K562 treated with DMSO at 1 percent for 48 hours (cell line): ENCODE measurements around the gene OSBPL1A. TPM values are rescaled to one million over a fixed set of nuclear protein-coding genes. Genes with fewer than 3 reads are reported as not detected.

Source experiments
- total RNA-seq: library from RNA; unstranded; fragments of 300-600 nt; gene quantifications from 2 replicates; pipeline ENCODE4 v1.2.3, GENCODE V29; 2022; ENCODE audit warnings: low replicate concordance; ENCODE audit errors: extremely low read depth

The OSBPL1A gene
- not detected in 2 replicates for total RNA-seq

GRCh38 chr18:24397694-24398368, at the start of gene OSBPL1A:
OSBPL1A (minus strand) TSS chr18:24397824; CDS start chr18:24377533, 20,291 bp downstream.

DNA sequence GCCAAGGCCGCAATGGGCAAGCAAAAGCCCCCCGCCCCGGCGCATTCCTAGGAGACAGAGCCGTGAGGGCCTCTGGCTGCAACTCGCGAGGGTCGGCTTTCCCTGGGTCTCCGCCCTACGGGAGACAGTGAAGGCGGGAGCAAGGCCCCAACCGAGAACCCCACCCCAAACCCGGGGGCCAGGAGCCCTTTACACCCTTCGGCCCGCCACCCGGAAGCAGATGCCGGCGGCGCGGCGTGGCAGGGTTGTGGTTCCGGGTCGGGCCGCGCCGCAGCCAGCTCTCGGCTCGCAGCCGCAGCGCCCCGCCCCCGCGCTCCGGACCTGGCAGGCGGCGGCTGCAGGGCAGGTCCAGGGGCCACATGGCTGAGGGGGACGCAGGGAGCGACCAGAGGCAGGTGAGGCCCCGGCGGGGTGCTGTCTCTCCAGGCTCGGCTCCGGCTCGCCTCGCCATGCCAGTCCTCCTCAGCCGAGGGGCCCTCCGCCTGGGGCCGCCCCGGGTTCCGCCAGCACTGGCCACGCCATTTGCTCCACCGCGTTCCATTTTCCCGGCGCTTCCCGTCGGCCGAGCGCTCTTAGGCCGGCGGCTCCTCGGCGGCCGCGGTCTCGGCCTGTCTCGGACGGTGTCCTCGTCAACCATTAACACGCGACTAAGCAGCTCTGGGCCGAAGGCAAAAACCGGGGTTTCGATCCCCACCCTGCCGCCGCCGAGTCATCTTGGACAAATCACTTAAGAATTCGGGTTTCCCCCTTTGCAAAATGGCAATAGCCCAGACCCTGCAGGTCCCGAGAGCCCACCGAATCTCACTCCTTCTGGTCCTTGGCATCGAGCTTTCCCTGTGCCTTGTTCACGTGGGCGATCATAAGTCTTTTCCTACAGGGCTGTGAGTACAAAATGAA, 29.0 kb upstream of the OSBPL1A start, which contains the start of gene IMPACT:
Gene IMPACT (plus strand): TSS at position 273 of the 897 bp plus-strand sequence. CDS start 87 bp downstream, at position 360.

DNA sequence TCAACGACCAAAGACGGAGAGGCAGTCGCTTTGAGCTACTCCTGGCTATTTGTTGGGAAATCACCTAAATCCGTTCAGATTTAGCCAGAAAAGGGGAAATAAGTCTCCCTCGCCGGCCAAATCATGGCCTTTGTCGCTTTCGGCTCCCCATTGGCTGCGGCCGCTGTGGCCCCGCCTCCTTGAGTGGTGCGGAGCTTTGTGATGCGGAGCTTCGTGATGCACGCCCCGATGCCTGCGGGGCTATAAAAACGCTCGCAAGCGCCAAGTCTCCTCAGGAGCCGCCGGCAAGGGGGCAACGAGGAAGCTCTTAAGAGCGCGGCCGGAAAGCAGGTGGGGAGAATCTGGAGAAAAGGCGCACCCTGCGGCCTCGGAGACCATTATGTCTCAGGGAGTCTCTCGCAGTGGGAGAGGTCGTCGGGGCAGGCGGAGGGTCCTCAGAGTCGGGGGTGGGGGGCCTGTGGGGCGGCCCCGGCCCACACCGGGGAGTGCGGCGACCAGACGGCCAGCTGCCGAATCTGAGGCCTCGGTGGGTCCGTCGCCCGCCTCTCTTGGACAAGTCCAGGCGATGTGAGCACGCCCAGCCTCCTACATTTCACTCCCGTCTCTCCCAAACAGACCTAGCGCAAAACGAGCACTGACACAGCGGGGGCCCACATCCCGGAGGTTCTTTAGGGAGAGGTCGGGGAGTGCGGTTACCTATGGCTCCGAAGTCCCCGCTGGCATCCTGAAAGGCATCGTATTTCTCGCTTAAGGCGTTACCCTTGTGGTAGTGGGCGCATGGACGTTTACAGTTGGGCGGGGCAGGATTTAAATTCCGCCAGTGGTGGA, 258.6 kb downstream of the OSBPL1A start, which contains the start of gene CABYR:
Gene CABYR (plus strand): TSS at position 274 of the 828 bp plus-strand sequence. CDS start 4,053 bp downstream, outside the sequence.

Other genes starting within 250 kb of the OSBPL1A start
- not detected in 2 replicates for gene IMPACT, start 28.8 kb upstream of the OSBPL1A start, total RNA-seq
- not detected in 2 replicates for gene HRH4, start 62.8 kb upstream of the OSBPL1A start, total RNA-seq